Neural progenitor cell (in vitro differentiated cells): ENCODE measurements around the gene ACBD3.

Source experiments
- CTCF ChIP-seq: fragments of 200-600 bp; sonication (generic); IDR thresholded peaks from 2 replicates; pipeline ENCODE4 v1.5.1; 2017; ENCODE audit warnings: antibody characterized with exemption, mild to moderate bottlenecking
- EZH2 ChIP-seq: fragments of 200-600 bp; sonication (generic); IDR thresholded peaks from 2 replicates; pipeline ENCODE4 v1.6.1; 2017; ENCODE audit warnings: antibody characterized with exemption, mild to moderate bottlenecking, moderate library complexity
- EZH2phosphoT487 ChIP-seq: fragments of 200-600 bp; sonication (generic); IDR thresholded peaks from 2 replicates; pipeline ENCODE4 v1.6.1; 2017; ENCODE audit warnings: antibody characterized with exemption

DNA sequence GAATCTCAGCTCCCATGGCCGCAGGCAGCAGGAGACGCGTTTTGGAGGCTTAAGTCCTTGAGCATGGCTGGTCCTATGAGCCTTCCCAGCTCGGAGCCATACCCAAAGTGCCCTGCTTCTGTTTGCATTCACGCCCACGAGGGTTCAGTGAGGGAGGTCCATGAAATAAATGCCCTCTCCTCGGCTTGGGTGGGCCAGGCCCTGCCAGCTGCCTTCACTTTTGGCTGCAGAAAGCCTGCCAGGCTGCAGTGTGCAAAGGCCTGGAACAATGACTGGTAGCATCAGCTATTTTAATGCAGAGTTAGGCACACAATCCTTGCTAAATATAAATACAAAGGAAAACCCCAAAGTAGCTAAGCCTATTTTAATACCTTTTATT is 74.7 kb downstream of the ACBD3 start:
- no peak for TF ChIP-seq CTCF
- no peak for TF ChIP-seq EZH2phosphoT487
- no peak for TF ChIP-seq EZH2
